Calu3 (cell line): ENCODE data around the gene IL36G. TPM values are rescaled to one million over a fixed set of nuclear protein-coding genes. Genes with fewer than 3 reads are reported as not detected.

ENCODE experiments used
- BruUV-seq: library from RNA; stranded (reverse); fragments of 400-500 nt; replicated peaks from 2 replicates; lab custom pipeline; 2021; lab: Mats Ljungman, UMichigan
- CTCF ChIA-PET: fragments of 300-600 bp; sonication (Branson Sonifier 250); formaldehyde crosslinking; loops from one replicate; lab custom pipeline; 2022; ENCODE audit warnings: antibody characterized with exemption; lab: Charles Lee
- DNase-seq: peaks from one replicate; pipeline ENCODE4 v3.0.0; 2022
- H3K27ac Mint-ChIP-seq: one replicate; pipeline ENCODE4 v1.8.0; 2022; ENCODE audit warnings: mixed read lengths; ENCODE audit not compliant: unreplicated experiment
- H3K27me3 Mint-ChIP-seq: one replicate; pipeline ENCODE4 v1.8.0; 2022; ENCODE audit warnings: mixed read lengths; ENCODE audit not compliant: unreplicated experiment
- H3K36me3 Mint-ChIP-seq: one replicate; pipeline ENCODE4 v1.8.0; 2022; ENCODE audit warnings: mild to moderate bottlenecking, moderate library complexity, mixed read lengths; ENCODE audit not compliant: insufficient read depth, unreplicated experiment
- H3K4me1 Mint-ChIP-seq: one replicate; pipeline ENCODE4 v1.8.0; 2022; ENCODE audit warnings: mild to moderate bottlenecking, low read depth, mixed read lengths; ENCODE audit not compliant: unreplicated experiment
- H3K4me3 Mint-ChIP-seq: one replicate; pipeline ENCODE4 v1.8.0; 2022; ENCODE audit warnings: mild to moderate bottlenecking, low read depth, moderate library complexity, mixed read lengths; ENCODE audit not compliant: unreplicated experiment
- H3K9me3 Mint-ChIP-seq: one replicate; pipeline ENCODE4 v1.8.0; 2022; ENCODE audit warnings: low read depth, mixed read lengths; ENCODE audit not compliant: unreplicated experiment
- intact Hi-C: fragments of 100-400 bp; cut with micrococcal nuclease; formaldehyde crosslinking; loops from one replicate; pipeline ENCODE4 v1.10.0; 2022; ENCODE audit not compliant: unreplicated experiment
- total RNA-seq: library from RNA; stranded (reverse); gene quantifications from 2 replicates; pipeline ENCODE4 v1.2.3, GENCODE V29; 2022
- TF ChIP-seq, protein P1 (sequence below): fragments of 200-600 bp; IDR thresholded peaks from one replicate; pipeline ENCODE4 v1.8.0; 2022; ENCODE audit warnings: antibody characterized with exemption; ENCODE audit not compliant: unreplicated experiment

The IL36G gene
- total RNA-seq, 1 experiment from 2014 or later = 0.38 TPM

DNA sequence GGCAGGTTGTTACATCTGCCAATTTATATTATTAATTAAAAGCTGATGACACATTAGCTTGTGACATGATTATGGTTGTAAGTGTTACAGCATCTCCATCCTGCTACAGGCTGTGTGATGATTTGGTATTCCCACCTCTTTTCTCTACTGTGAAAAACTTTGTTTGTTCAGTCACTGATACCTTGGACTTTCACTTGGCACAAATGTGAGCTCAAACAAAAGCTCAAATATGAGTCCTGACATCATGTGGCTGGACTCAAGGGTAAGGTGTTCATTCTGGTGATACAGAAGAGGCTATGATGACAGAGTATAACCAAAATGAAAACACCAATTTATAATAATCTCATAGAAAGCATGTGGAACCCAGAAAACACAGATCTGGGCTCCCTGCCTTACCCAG, 16.0 kb downstream of the IL36G start:
- H3K9me3 Mint-ChIP-seq = peaks cover 4% of the 10 kb centered on the region

DNA sequence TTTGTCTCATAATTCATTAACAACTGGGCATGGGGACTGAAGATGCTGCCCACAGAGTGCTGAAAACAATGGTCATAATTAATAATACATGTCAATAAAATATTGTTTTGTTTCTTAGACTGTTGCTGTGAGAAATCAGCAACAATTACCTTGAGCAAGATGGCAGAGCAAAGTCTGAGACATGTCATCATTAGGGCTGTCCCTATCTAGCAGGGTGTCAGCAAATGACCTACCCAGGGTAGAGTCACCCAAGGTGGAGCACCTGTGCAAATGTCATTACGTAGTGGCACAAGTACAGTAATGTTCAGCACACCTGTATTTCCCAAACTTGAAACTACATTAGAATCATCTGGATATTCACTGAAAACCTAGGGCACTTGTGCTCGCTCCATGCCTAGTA, 16.8 kb downstream of the IL36G start:
- Mint-ChIP-seq H3K4me3 (no peak overlapping the region), H3K36me3 (no peaks in the 10 kb centered on the region), H3K4me1 (no peaks in the 10 kb centered on the region), H3K27ac (no peak overlapping the region), H3K9me3 (peaks cover 6% of the 10 kb centered on the region), H3K27me3 (peaks cover 14% of the 10 kb centered on the region)
- no TSS peak for BruUV-seq
- CTCF ChIA-PET = no interaction called here
- intact Hi-C loops = no loop called here
- no peak for DNase-seq
- TF ChIP-seq, protein P1, sequence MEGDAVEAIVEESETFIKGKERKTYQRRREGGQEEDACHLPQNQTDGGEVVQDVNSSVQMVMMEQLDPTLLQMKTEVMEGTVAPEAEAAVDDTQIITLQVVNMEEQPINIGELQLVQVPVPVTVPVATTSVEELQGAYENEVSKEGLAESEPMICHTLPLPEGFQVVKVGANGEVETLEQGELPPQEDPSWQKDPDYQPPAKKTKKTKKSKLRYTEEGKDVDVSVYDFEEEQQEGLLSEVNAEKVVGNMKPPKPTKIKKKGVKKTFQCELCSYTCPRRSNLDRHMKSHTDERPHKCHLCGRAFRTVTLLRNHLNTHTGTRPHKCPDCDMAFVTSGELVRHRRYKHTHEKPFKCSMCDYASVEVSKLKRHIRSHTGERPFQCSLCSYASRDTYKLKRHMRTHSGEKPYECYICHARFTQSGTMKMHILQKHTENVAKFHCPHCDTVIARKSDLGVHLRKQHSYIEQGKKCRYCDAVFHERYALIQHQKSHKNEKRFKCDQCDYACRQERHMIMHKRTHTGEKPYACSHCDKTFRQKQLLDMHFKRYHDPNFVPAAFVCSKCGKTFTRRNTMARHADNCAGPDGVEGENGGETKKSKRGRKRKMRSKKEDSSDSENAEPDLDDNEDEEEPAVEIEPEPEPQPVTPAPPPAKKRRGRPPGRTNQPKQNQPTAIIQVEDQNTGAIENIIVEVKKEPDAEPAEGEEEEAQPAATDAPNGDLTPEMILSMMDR = no peak

More for the DNA sequence above, 16.0 kb downstream of the IL36G start:
- DNase-seq = no peak
- intact Hi-C loops = no loop called here
- Mint-ChIP-seq H3K4me3 (no peak overlapping the region), H3K27ac (no peak overlapping the region), H3K36me3 (no peaks in the 10 kb centered on the region), H3K4me1 (no peaks in the 10 kb centered on the region), H3K27me3 (peaks cover 14% of the 10 kb centered on the region)
- BruUV-seq = no TSS peak
- CTCF ChIA-PET = no interaction called here
- TF ChIP-seq, protein P1 = no peak

DNA sequence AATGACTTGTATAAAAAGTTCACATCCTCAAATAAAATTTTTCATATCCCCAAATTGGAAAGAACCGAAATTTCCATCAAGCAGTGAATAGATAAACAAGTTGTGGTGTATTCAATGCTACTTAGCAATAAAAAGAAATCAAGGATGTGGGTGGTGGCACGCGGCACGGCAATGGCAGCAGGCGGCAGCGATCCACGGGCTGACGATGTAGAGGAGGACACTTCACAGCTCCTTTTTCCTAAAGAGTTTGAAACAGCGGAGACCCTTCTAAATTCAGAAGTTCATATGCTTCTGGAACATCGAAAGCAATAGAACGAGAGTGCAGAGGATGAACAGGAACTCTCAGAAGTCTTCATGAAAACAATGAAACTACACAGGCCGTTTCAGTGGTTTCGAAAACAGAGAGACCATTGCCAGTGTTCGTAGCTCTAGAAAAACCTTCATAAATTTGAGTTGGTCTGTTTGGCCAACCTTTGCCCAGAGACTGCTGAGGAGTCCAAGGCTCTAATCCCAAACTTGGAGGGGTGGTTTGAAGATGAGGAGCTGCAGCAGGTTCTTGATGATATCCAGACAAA, 17.6 kb downstream of the IL36G start:
- DNase-seq = no peak
- no TSS peak for BruUV-seq
- Mint-ChIP-seq H3K27me3 (peaks cover 14% of the 10 kb centered on the region), H3K36me3 (no peaks in the 10 kb centered on the region), H3K4me1 (no peaks in the 10 kb centered on the region), H3K4me3 (no peak overlapping the region), H3K27ac (no peak overlapping the region), H3K9me3 (peaks cover 6% of the 10 kb centered on the region)
- CTCF ChIA-PET = no interaction called here
- TF ChIP-seq, protein P1 = no peak
- intact Hi-C loops = no loop called here

DNA sequence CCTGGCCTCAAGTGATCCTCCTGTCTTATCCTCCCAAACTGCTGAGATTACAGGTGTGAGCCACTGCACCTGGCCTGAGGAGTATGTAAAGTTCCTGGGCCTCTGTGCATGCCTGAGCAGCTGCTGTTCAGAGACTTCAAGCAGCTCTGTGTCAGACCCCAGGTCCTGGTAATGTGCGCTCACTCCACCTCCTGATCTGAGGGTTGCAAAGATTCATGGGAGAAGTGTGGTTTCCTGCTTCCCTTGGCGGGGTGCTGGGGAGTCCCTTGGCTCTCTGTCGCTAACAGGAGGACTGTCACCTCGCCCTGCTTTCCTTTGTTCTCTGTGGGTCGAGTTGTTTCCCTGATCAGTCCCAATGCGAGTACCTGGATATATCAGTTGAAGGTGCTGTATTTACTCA, 18.8 kb downstream of the IL36G start:
- intact Hi-C loops = no loop called here
- H3K9me3 Mint-ChIP-seq = peaks cover 9% of the 10 kb centered on the region
- TF ChIP-seq, protein P1 = no peak
- H3K36me3 Mint-ChIP-seq = no peaks in the 10 kb centered on the region
- H3K27ac Mint-ChIP-seq = no peak overlapping the region
- BruUV-seq = no TSS peak
- H3K27me3 Mint-ChIP-seq = peaks cover 21% of the 10 kb centered on the region
- CTCF ChIA-PET = no interaction called here
- H3K4me3 Mint-ChIP-seq = no peak overlapping the region
- no peaks in the 10 kb centered on the region for H3K4me1 Mint-ChIP-seq
- no peak for DNase-seq
